Dendritic cell treated with granulocyte-macrophage colony-stimulating factor and Interleukin-4, amounts not matched to agents 40 ng/mL and 50 ng/mL, for 4 days (primary cell): Measurements from ENCODE around the gene RAP1GAP.

Experiments
- H3K27ac Mint-ChIP-seq: one replicate; pipeline ENCODE4 v1.8.0; 2022; ENCODE audit warnings: mild to moderate bottlenecking, mixed read lengths
- H3K27me3 Mint-ChIP-seq: one replicate; pipeline ENCODE4 v1.8.0; 2022; ENCODE audit warnings: mild to moderate bottlenecking, mixed read lengths
- H3K36me3 Mint-ChIP-seq: one replicate; pipeline ENCODE4 v1.8.0; 2022; ENCODE audit warnings: low read depth, mixed read lengths
- H3K4me1 Mint-ChIP-seq: one replicate; pipeline ENCODE4 v1.8.0; 2022; ENCODE audit warnings: low read depth, mixed read lengths
- H3K4me3 Mint-ChIP-seq: one replicate; pipeline ENCODE4 v1.8.0; 2022; ENCODE audit warnings: mild to moderate bottlenecking, moderate library complexity, mixed read lengths
- H3K9me3 Mint-ChIP-seq: one replicate; pipeline ENCODE4 v1.8.0; 2022; ENCODE audit warnings: mixed read lengths
- intact Hi-C: fragments of 100-400 bp; cut with micrococcal nuclease; formaldehyde crosslinking; loops from one replicate; pipeline ENCODE4 v1.15.0; 2022

The RAP1GAP gene

DNA sequence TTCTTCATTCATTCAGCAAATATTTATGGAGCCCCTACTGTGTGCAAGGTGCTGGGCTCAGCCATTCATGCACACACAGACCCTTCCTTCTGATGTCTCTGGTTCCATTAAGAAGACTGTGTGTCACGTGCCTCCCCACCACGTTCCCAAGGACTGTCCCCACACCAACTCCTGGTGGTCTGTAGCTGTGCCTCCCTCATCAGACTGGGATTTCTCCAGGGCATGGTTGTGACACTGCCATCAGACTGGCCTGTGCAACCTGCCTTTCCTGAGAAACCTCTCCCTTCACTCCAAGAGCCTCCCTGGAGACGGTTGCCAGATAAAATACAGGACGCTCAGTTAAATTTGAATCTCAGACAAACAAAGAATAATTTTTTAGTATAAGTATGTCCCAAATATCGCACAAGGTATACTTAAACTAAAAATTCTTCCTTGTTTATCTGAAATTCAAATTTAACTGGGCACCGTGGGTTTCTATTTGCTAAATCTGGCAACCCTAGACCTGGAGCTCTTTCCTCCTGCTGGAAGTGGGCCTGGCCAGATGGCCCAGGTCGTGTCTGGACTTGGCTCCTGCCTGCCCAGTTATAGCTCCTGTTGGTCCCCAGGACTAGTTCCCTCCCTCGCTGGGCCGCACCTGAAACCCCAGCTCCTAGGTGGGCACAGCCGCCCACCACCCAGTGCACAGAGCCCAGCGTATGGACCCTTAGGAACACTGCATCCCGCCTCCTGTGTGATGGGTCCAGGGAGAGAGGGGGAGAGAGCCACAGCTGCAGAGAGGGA, 76.9 kb downstream of the RAP1GAP start:
- no peak overlapping the region for H3K4me3 Mint-ChIP-seq
- H3K36me3 Mint-ChIP-seq = peaks cover 12% of the 10 kb centered on the region
- H3K27ac Mint-ChIP-seq = no peak overlapping the region
- H3K4me1 Mint-ChIP-seq = peaks cover 6% of the 10 kb centered on the region
- intact Hi-C loops = no loop called here
- no peaks in the 10 kb centered on the region for H3K9me3 Mint-ChIP-seq
- H3K27me3 Mint-ChIP-seq = peaks cover 54% of the 10 kb centered on the region

DNA sequence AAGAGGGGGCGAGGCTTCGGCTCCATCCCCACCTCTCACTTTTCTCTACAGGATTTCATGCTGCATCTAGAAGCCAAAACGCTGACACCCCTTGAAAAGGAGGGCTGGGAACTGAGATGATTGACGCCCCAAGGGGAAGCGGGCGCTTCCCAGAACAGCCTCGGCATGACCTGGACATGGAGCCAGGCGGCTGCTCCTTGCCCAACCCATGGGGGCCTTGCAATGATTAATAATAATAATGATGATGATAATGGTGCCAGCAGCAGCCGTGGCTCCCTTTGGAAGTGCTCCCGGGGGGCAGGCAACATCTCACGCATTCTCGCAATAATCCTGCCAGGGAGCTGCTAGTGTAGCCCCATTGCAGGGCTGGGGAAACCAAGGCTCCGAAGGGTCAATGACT, 78.2 kb downstream of the RAP1GAP start:
- H3K27me3 Mint-ChIP-seq = peaks cover 62% of the 10 kb centered on the region
- H3K27ac Mint-ChIP-seq = no peak overlapping the region
- no peak overlapping the region for H3K4me3 Mint-ChIP-seq
- no peaks in the 10 kb centered on the region for H3K9me3 Mint-ChIP-seq
- intact Hi-C loops = no loop called here
- no peaks in the 10 kb centered on the region for H3K36me3 Mint-ChIP-seq
- peaks cover 6% of the 10 kb centered on the region for H3K4me1 Mint-ChIP-seq

DNA sequence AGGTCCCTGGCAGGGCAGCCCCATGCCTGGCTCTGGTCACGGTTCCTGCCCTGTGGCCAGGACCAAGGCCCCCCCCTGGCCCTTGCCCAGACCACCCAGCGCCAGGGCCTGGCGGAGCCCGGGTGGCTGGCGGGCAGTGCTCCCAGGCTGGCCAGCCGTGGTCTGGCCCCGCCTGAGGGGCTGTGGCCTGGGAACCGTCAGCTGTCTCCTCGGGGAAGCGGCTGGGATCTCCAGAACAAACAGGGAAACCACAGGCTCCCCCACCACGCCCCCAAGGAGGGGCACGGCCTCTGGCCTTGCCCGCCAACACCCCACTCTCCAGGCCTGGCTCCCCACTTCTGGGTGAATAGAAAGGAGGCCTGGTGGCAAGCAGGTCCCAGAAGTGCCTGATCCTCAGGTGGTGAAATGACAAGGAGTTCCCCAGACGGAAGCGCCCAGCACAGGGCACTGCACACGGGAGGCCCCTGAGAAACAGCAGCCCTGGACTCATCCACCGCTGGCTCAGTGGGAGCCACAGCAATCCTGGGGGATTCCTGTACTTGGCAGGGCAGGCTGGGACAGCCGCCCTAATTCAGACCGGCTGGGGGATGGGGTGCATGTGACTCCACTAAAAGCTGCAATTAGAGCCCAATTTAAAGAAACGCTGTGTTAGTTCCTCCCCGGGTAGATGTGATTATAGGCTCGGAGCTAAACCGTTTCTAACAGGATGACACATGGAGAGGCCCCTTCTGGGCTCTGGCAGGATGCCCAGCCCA, 78.9 kb downstream of the RAP1GAP start:
- Mint-ChIP-seq H3K36me3 (no peaks in the 10 kb centered on the region), H3K27me3 (peaks cover 62% of the 10 kb centered on the region), H3K4me1 (peaks cover 6% of the 10 kb centered on the region), H3K4me3 (no peak overlapping the region), H3K27ac (no peak overlapping the region), H3K9me3 (no peaks in the 10 kb centered on the region)
- intact Hi-C loops = no loop called here

GRCh38 chr1:21589618-21590017, 79.5 kb downstream of the RAP1GAP start:
- H3K9me3 Mint-ChIP-seq = no peaks in the 10 kb centered on the region

GRCh38 chr1:21587602-21587953, 81.6 kb downstream of the RAP1GAP start:
- H3K4me1 Mint-ChIP-seq = peaks cover 12% of the 10 kb centered on the region
- peaks cover 66% of the 10 kb centered on the region for H3K27me3 Mint-ChIP-seq
- no peak overlapping the region for H3K27ac Mint-ChIP-seq
- no peaks in the 10 kb centered on the region for H3K36me3 Mint-ChIP-seq
- intact Hi-C loops = no loop called here
- H3K4me3 Mint-ChIP-seq = no peak overlapping the region
- no peaks in the 10 kb centered on the region for H3K9me3 Mint-ChIP-seq

More at GRCh38 chr1:21589618-21590017, 79.5 kb downstream of the RAP1GAP start:
- Mint-ChIP-seq H3K36me3 (no peaks in the 10 kb centered on the region), H3K27me3 (peaks cover 64% of the 10 kb centered on the region), H3K4me1 (peaks cover 6% of the 10 kb centered on the region), H3K27ac (no peak overlapping the region), H3K4me3 (no peak overlapping the region)
- intact Hi-C loops = no loop called here

DNA sequence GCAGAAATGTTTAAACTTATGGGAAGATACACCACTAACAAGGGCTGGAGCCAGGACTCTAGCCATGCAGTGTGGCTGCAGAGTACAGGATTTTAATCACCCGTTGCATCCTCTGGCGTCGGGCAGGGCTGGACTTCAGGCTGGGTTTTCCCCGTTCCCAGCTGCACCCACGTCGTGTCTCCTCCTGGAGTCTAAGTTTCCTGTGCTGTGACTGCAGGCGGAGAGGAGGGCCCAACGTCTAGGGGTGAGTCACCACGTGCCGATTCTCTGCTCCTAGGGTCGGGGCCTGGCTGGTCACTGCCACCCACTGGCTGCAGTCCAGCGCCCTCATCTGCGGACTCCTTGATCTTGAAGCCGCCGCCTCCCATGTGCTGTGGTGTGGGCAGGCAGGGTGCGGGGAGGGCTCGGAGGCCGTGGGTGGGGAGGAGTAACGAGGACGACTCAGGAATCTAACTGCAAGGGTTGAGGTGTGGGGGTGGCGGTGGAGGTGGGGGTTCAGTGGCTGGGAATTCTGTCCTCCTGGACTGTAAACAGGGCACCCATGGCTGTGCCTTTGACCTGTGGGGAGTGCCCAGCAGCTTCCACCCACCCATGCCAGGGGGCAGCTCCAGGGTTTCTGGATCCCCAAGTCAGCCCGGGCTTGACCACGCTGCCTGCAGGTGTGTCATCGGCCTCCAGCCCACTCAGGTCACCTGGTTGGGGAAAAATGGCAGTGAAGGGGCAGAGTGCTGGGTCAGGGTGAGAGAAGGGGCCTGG, 82.1 kb downstream of the RAP1GAP start:
- peaks cover 62% of the 10 kb centered on the region for H3K27me3 Mint-ChIP-seq
- no peak overlapping the region for H3K4me3 Mint-ChIP-seq
- peaks cover 12% of the 10 kb centered on the region for H3K4me1 Mint-ChIP-seq
- no peak overlapping the region for H3K27ac Mint-ChIP-seq
- no peaks in the 10 kb centered on the region for H3K36me3 Mint-ChIP-seq
- intact Hi-C loops = no loop called here
- H3K9me3 Mint-ChIP-seq = no peaks in the 10 kb centered on the region

GRCh38 chr1:21586222-21586621, 82.9 kb downstream of the RAP1GAP start:
- H3K27me3 Mint-ChIP-seq = peaks cover 54% of the 10 kb centered on the region
- peaks cover 12% of the 10 kb centered on the region for H3K4me1 Mint-ChIP-seq
- H3K27ac Mint-ChIP-seq = no peak overlapping the region
- H3K36me3 Mint-ChIP-seq = no peaks in the 10 kb centered on the region
- intact Hi-C loops = no loop called here
- H3K4me3 Mint-ChIP-seq = no peak overlapping the region
- H3K9me3 Mint-ChIP-seq = no peaks in the 10 kb centered on the region

- Mint-ChIP-seq H3K27ac (no peak overlapping the region), H3K36me3 (no peaks in the 10 kb centered on the region), H3K27me3 (peaks cover 43% of the 10 kb centered on the region), H3K9me3 (no peaks in the 10 kb centered on the region), H3K4me3 (no peak overlapping the region), H3K4me1 (peaks cover 7% of the 10 kb centered on the region)
- intact Hi-C loops = no loop called here
Measured at GRCh38 chr1:21585037-21585436, 84.1 kb downstream of the RAP1GAP start.

GRCh38 chr1:21584096-21584495, 85.1 kb downstream of the RAP1GAP start:
- no peak overlapping the region for H3K4me3 Mint-ChIP-seq
- H3K27me3 Mint-ChIP-seq = peaks cover 35% of the 10 kb centered on the region
- H3K27ac Mint-ChIP-seq = no peak overlapping the region
- no peaks in the 10 kb centered on the region for H3K9me3 Mint-ChIP-seq
- peaks cover 12% of the 10 kb centered on the region for H3K4me1 Mint-ChIP-seq
- no peaks in the 10 kb centered on the region for H3K36me3 Mint-ChIP-seq
- intact Hi-C loops = no loop called here

DNA sequence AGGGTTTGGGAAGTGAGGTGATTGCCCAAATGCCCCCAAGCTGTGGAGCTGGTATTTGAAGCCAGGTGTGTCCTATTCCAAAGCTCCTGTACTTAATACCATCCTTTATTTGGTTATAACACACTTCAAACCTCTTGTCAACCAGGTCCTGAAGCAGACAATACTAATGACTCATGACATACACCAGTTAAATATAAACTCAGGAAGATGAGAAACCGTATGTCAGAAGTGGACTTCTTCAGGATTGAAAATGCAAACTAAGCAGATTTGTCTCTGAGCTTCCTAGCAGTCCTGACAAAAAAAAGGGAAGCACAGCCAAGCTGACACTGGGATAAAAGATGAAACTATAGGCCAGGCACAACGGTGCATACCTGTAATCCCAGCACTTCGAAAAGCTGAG, 89.4 kb downstream of the RAP1GAP start:
- no peak overlapping the region for H3K4me3 Mint-ChIP-seq
- peaks cover 32% of the 10 kb centered on the region for H3K27me3 Mint-ChIP-seq
- H3K4me1 Mint-ChIP-seq = peaks cover 12% of the 10 kb centered on the region
- no peaks in the 10 kb centered on the region for H3K9me3 Mint-ChIP-seq
- intact Hi-C loops = no loop called here
- no peak overlapping the region for H3K27ac Mint-ChIP-seq
- H3K36me3 Mint-ChIP-seq = no peaks in the 10 kb centered on the region

DNA sequence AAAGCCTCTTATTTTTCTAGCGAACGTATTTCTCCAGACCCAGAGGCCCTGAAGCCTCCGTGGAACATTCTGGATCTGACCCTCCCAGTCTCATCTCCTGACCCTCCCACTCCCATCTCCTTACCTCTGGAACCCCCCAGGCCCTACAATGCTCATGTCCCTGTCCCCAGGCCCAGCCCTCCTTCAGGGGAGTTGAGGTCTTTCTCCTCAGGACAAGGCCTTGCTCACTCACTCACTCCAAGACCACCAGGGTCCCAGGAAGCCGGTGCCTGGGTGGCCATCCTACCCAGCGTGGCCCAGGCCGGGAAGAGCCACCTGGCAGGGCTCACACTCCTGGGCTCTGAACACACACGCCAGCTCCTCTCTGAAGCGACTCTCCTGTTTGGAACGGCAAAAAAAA, 91.2 kb downstream of the RAP1GAP start:
- no peaks in the 10 kb centered on the region for H3K9me3 Mint-ChIP-seq
- peaks cover 10% of the 10 kb centered on the region for H3K4me1 Mint-ChIP-seq
- intact Hi-C loops = no loop called here
- H3K36me3 Mint-ChIP-seq = no peaks in the 10 kb centered on the region
- peaks cover 44% of the 10 kb centered on the region for H3K27me3 Mint-ChIP-seq
- no peak overlapping the region for H3K27ac Mint-ChIP-seq
- H3K4me3 Mint-ChIP-seq = no peak overlapping the region

DNA sequence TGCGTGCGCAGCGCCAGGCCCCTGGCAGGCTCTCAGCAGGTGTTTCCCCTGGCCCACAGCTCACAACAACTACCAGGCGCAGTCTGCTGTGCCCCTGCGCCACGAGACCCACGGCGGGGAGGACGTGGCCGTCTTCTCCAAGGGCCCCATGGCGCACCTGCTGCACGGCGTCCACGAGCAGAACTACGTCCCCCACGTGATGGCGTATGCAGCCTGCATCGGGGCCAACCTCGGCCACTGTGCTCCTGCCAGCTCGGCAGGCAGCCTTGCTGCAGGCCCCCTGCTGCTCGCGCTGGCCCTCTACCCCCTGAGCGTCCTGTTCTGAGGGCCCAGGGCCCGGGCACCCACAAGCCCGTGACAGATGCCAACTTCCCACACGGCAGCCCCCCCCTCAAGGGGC, 91.8 kb downstream of the RAP1GAP start:
- no peaks in the 10 kb centered on the region for H3K9me3 Mint-ChIP-seq
- no peak overlapping the region for H3K27ac Mint-ChIP-seq
- intact Hi-C loops = no loop called here
- H3K36me3 Mint-ChIP-seq = no peaks in the 10 kb centered on the region
- H3K4me1 Mint-ChIP-seq = peaks cover 6% of the 10 kb centered on the region
- H3K4me3 Mint-ChIP-seq = no peak overlapping the region
- H3K27me3 Mint-ChIP-seq = peaks cover 49% of the 10 kb centered on the region

DNA sequence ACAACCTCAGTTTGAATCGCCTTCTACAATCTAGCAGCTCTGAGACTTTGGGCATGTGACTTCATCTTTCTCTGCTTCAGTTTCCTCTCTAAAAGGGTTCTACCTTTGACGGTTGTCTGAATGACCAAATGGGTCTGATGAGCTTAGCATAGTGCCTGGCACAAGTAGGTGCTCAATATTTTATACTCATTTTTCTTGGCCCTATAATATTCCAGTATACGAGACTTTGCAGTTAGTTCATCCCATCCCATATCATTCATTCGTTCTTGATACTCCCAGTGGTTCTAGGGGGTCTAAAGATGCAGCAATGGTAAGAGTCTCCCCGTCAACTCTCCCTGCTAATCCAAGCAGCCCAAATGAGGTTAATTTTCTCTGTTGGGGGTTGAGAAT, 92.4 kb downstream of the RAP1GAP start:
- Mint-ChIP-seq H3K4me3 (no peak overlapping the region), H3K4me1 (peaks cover 6% of the 10 kb centered on the region), H3K36me3 (no peaks in the 10 kb centered on the region), H3K27ac (no peak overlapping the region), H3K27me3 (peaks cover 49% of the 10 kb centered on the region), H3K9me3 (no peaks in the 10 kb centered on the region)
- intact Hi-C loops = no loop called here
